ENCODE results near the gene BIVM. TPM values are rescaled to one million over a fixed set of nuclear protein-coding genes. Genes with fewer than 3 reads are reported as not detected.

The BIVM gene
- total and polyA plus RNA-seq, 2 of the 4 experiments (the other 2 are of a cell fraction), result 7.2 to 12.2 TPM

DNA sequence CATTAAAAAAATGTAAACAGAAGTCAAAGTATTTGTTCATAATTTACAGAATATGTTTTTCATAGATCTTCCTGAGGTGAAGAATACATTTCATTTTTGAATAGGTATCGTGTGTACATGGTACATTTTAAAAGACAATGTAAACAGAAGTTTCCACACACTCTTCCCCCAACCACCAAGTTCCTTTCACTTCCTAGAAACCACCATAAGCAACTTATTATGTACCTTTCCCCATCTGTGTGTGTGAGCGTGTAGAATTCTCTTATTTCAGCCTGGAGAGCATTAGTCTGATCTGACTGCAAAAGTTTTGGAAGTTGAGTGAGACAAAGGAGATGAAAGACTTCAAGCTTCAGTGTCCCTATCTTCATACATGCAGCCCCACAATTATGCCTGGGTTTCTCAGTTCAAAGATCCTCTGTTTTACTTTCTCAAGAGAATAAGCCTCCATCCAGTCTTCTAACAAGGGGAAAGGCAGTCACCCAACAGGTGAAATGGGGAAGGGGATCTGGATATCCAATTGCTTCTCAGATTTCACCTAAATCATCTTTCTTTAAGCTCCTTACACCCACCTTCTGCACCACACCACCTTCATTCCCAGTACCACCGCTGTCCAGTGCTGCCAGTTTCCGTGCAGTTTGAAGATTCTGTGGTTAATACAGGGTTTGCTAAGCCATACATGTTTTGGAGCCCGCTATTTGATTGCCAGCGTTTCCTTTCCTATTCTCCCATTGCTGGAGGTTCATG is 27.4 kb upstream of the BIVM start:
- ChIA-PET CTCF (no interaction called here), POLR2A (ENCODE audit: unreplicated experiment) (no interaction called here)
- no peak overlapping the region for H2AK5ac ChIP-seq (ENCODE audit: low read depth, low read length)
- dilution Hi-C loops (cut with HindIII; ENCODE audit: low sequenced_read_pairs, unreplicated experiment) (no loop called here), intact Hi-C loops (cut with micrococcal nuclease) (loop anchor here (5.0 kb wide), 2 partner anchors 64 to 119 kb away; no protein-coding TSS in a partner anchor), in situ Hi-C loops (cut with MboI; ENCODE audit: low sequenced_read_pairs) (no loop called here)
- H2BK20ac ChIP-seq (ENCODE audit: low read depth, low read length), result no peak overlapping the region
- no peaks in the 10 kb centered on the region for H3K27me3 ChIP-seq (ENCODE audit: control insufficient read depth, insufficient read depth, low read length)
- no peak overlapping the region for H3K4ac ChIP-seq (ENCODE audit: low read depth, low read length)
- H3K18ac ChIP-seq (ENCODE audit: low read depth, low read length), result no peak overlapping the region
- H4K5ac ChIP-seq (ENCODE audit: low read depth, low read length), result no peak overlapping the region
- H2BK15ac ChIP-seq (ENCODE audit: low read depth, low read length), result no peak overlapping the region
- H3K4me1 ChIP-seq (ENCODE audit: control insufficient read depth, insufficient read depth, low read length), result peaks cover 2% of the 10 kb centered on the region; the same call in 1 of the 2 replicates
- no peak overlapping the region for H4K91ac ChIP-seq (ENCODE audit: insufficient read depth, low read depth, low read length)
- H3K36me3 ChIP-seq (ENCODE audit: control insufficient read depth, insufficient read depth, low read length), result 0 out of 2 replicates have a peak, but pooled peaks cover 1% of the 10 kb centered on the region
- peaks cover 13 to 26% of the 10 kb centered on the region in 2 experiments for H3K79me1 ChIP-seq (ENCODE audit: low read depth in 1 of 2, low read length in 2 of 2)
- H3K9me1 ChIP-seq (ENCODE audit: insufficient read depth, low read length), result peaks cover 4% of the 10 kb centered on the region; the same call in 1 of the 2 replicates
- no peak overlapping the region for H3K23ac ChIP-seq (ENCODE audit: low read depth, low read length)
- WGBS, 2 experiments (ENCODE audit: extremely low coverage in 2 of 2, insufficient read length in 1 of 2), result no CpG with 5 or more reads among the region's 6 CpGs
- no peak overlapping the region for H2BK5ac ChIP-seq (ENCODE audit: low read depth, low read length, poor library complexity, severe bottlenecking)
- DNase-seq (no peak), ATAC-seq (ENCODE audit: low read depth) (no peak)
- no peaks in the 10 kb centered on the region; the same call in 1 of the 2 replicates for H4K20me1 ChIP-seq (ENCODE audit: insufficient read depth, low read length)
- BruUV-seq (replicated peaks), result no TSS peak
- H3K14ac ChIP-seq (replicated peaks; ENCODE audit: low read depth, low read length), result no peak overlapping the region
- no peak overlapping the region for H2AK9ac ChIP-seq (replicated peaks; ENCODE audit: low read depth, low read length, poor library complexity)
- no peak overlapping the region for H3K27ac ChIP-seq (ENCODE audit: insufficient read depth, low read length)
- H2AFZ ChIP-seq (replicated peaks; ENCODE audit: low read length, poor library complexity), result no peak overlapping the region
- H4K8ac ChIP-seq (ENCODE audit: low read depth in 2 of 2, low read length in 2 of 2), result no peak overlapping the region
- H3K56ac ChIP-seq (ENCODE audit: extremely low read depth, insufficient read depth, low read length), result no peak overlapping the region
- no peak for TF ChIP-seq BHLHE40 (IDR thresholded peaks at IDR 0.05; ENCODE audit: low read depth, low read length)
- TF ChIP-seq, protein P1, sequence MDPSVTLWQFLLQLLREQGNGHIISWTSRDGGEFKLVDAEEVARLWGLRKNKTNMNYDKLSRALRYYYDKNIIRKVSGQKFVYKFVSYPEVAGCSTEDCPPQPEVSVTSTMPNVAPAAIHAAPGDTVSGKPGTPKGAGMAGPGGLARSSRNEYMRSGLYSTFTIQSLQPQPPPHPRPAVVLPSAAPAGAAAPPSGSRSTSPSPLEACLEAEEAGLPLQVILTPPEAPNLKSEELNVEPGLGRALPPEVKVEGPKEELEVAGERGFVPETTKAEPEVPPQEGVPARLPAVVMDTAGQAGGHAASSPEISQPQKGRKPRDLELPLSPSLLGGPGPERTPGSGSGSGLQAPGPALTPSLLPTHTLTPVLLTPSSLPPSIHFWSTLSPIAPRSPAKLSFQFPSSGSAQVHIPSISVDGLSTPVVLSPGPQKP (IDR thresholded peaks at IDR 0.05; ENCODE audit: borderline replicate concordance, low read depth, low read length), result no peak
- TF ChIP-seq SMC3 (IDR thresholded peaks at IDR 0.05; ENCODE audit: low read depth, low read length), result no peak
- TF ChIP-seq FOS (IDR thresholded peaks at IDR 0.05; ENCODE audit: low read depth, low read length), result no peak
- no peak for TF ChIP-seq CEBPB (IDR thresholded peaks at IDR 0.05; ENCODE audit: low read depth, low read length)
- H3K9ac ChIP-seq (ENCODE audit: low read depth, low read length), result no peak overlapping the region
- no peak overlapping the region for H2BK120ac ChIP-seq (ENCODE audit: low read depth, low read length)
- no peak overlapping the region for H3K4me2 ChIP-seq (ENCODE audit: low read depth, low read length)
- no peak overlapping the region for H3K4me3 ChIP-seq (ENCODE audit: insufficient read depth, low read depth, low read length)
- no peaks in the 10 kb centered on the region for H3K9me3 ChIP-seq (ENCODE audit: control insufficient read depth, insufficient read depth, low read length)
